H4 (cell line): Measurements from ENCODE around the gene ACTN4. TPM values are rescaled to one million over a fixed set of nuclear protein-coding genes. Genes with fewer than 3 reads are reported as not detected.

ENCODE experiments used
- DNase-seq: peaks from one replicate; pipeline ENCODE4 v3.0.0-alpha.2; 2015; ENCODE audit warnings: low spot score
- total RNA-seq: library from RNA; depleted of rRNA; stranded (reverse); fragments of >200 nt; shearing (Covaris generic); gene quantifications from 2 replicates; pipeline ENCODE4 v1.2.3, GENCODE V29; 2014

ACTN4 gene
- total RNA-seq, 1 experiment from 2014 or later = 262 TPM

DNA sequence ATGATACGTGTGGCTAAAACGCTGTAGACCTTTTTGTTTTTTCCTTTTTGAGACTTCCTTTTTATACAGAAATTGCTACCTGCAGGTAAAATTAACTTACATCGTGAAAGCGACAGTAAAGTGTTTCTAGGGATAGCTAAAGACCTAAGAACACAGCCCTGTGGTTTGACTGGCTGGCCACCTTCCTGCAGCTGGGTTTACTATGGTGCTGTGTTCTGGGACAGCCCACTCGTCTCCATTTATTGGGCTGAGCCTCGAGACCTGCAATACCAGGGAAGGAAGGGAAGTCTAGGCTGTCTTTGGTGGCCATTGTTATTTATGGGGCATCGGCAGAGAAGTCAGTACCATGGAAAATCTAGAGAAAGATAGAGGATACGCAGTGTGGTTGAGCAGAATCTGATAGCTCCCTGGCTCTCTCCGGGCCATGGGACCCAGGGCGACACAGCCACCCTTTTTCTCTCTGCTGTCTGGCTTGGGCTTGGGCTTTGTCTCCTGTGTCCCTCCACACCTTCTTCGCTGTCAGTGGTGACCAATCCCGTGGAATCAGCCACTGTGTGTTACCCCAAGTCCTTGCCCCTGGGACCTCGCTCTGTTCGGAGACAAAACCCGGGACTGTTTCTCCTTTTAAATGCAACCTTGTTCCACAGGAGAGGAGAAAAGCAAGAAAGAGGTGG lies 30.9 kb downstream of the ACTN4 start:
- DNase-seq = no peak

GRCh38 chr19:38678891-38679494 lies 31.5 kb downstream of the ACTN4 start:
- no peak for DNase-seq

- DNase-seq = no peak
These were observed 32.4 kb downstream of the ACTN4 start for GRCh38 chr19:38679839-38680238.

GRCh38 chr19:38682195-38682867 lies 34.9 kb downstream of the ACTN4 start:
- no peak for DNase-seq

DNA sequence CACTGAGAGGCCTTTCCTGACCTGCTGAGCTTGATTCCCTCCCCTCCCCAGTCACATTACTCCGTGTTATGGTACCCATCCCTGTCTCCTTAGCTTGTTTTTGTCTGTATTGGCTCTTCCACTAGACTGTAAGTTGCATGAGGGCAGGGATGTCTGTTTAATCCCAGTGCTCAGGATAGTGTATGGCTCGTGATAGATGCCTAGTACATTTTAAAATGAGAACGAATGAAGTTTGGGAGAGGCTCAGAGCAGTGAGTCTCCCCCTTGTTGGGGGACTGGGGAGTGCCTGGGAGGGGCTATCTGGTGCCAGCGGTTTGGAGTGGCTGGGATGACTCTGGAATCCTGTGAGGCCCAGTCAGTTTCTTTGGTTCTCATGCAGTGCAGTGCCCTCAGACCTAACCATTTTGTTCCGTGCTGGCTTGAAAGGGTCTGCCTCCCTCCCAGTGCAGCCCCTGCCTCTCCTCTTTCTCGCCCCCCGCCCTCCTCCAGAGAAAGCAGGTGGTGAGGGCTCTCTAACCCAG lies 35.5 kb downstream of the ACTN4 start:
- DNase-seq = no peak

DNA sequence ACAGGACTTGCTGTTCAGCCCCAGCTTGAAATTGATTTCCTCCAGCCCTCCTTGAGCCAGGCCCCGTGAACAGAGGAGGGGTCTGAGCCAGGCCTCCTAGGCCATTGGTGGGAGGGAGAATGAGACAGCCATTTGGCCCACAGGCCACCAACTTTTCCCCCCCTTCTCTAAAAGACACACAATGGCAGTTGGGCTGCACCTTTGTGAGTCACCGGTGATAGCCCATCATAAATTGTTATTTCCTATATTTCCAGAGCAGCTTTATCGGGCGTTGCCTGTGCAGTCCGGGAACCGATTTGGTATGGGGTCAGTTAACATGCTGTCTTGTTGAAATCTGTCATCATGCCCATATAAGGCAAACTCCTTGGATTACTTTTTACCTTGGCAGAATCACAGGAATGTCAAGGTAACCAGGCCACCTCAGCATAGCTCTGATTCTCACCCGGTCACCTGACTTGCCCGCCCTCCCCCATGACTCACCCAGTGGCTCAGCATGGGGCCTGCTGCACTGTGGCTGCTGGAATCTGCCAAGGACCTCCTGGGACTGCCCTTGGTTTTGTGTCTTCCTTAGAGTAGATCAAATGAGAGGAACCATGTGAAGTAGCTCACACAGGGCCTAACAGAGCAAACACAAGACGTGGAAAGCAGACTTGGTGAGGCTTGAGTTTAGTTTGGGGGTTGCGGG lies 36.1 kb downstream of the ACTN4 start:
- DNase-seq = peak; percentile 100

DNA sequence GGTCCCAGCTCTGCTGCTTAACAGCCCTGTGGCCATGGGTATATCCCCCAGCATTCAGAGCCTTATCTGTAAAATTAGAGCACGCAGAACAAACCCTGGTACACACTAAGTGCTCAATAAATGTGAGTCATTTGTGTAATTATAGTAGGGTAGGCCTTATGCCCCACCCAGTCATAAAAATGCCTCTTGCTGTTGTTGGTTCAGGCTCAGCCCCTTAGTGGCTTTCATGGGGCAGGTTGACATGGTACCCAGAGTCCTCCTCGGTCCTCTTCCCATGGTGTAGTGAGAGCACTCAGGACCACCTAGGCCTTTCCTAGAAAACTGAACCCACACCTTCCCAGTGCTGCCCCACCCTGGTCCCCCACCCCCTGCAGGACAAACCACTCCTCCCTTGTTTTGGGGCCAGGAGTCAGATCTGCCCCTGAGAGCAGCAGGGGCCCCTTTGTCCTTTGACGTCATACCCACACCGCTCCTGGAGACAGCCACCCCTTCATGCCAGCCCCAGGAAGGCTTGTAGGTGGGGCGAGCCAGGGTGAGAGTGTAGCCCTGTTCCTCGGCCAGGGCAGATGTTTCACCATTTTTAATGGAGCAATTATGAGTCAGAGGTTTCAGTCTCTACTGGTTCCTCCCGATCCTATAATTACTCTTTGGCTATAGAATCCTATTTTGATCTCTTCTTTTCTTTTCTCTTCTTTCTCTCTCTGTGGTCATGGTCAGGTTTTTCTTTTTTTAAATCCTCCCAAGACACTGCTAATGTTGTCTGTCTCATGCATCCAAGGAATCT lies 36.8 kb downstream of the ACTN4 start:
- peak; percentile 100 for DNase-seq

- no peak for DNase-seq
These were observed 37.6 kb downstream of the ACTN4 start for GRCh38 chr19:38684862-38685665.

- peak; percentile 89 for DNase-seq
These were observed 38.4 kb downstream of the ACTN4 start for GRCh38 chr19:38685666-38686529.

GRCh38 chr19:38686530-38686888 lies 39.1 kb downstream of the ACTN4 start:
- DNase-seq = no peak

DNA sequence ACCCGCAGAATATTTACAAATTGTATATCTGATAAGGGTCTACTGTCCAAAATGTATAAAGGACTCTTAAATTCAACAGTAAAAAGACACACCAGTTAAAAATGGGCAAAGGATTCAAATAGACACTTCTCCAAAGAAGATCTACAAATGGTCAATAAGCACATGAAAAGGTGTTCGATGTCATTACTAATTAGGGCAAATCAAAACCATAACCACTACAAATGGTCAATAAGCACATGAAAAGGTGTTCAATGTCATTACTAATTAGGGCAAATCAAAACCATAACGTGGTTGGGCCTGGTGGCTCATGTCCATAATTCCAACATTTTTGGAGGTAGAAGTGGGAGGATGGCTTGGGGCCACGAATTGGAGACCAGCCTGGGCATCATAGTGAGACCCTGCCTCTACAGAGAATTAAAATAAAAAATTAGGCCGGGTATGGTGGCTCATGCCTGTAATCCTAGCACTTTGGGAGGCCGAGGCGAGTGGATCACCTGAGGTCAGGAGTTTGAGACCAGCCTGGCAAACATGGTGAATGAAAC lies 40.5 kb downstream of the ACTN4 start:
- no peak for DNase-seq

- no peak for DNase-seq
These were observed 42.7 kb downstream of the ACTN4 start for GRCh38 chr19:38690146-38690545.

GRCh38 chr19:38690832-38691231 lies 43.4 kb downstream of the ACTN4 start:
- no peak for DNase-seq

DNA sequence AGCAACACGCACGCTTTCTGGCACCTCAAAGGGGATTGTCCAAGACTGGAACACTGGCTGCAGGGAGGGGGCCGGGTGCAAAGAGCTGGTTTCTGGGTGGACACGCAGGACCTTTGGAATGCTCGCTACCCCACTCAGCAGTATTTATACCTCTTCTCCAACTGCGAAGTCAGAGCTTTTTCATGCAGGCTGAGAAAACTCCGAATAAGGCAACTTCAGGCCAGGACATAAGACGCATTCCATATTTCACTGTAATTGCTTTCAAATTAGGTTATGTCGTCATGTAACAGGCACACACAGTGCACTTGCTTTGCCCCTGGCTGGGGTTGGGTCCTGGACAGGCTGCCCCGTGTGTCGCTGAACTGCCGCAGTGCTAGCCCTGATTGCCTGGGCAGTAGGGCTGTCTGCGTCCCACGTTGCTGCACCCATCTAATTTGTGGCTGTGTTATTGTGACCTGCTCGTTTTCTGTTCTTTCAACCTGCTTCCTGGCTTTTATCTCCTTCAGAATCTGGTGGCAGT lies 44.5 kb downstream of the ACTN4 start:
- peak; percentile 94 for DNase-seq

GRCh38 chr19:38692458-38693379 lies 45.3 kb downstream of the ACTN4 start:
- no peak for DNase-seq

DNA sequence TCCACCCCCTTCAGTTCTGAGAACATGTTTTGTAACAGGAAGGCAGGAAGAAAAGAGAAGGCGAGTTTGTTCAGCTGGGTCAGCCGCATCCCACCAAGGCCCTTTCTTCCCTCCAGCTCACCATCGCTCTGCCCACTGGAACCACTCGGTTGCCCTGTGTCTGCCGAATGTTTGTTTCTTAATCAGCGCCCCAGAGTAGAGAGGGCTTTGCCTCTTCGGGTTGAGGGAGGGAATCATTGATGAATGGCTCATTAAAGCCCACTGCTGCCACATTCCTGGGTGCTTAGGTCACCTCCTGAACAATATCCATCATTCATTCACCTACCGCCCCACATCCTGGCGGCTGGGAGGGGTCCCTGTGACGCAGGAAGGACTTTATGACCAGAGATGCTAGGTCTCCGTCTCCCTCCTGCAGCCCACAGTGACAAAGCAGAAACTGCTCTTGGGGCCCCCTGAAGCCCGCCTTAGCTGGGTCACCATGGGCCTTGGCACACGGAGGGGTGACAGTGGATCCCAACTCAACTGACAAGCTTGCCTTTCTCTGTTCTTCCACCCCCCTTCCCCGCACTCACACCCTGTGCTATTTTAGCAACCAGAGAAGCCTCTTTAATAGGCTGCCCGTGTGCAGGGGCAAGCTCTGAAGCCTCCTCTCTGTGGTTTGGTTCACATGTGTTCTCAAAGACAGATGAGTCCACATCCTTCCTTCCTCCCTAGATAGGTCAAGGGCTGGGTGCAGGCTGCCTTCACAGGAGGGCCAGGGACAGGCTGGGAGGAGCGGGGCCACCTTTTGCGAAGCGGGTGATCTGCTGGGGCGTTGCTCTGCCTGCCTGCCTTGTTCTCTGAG lies 46.2 kb downstream of the ACTN4 start:
- DNase-seq = peak; percentile 98

DNA sequence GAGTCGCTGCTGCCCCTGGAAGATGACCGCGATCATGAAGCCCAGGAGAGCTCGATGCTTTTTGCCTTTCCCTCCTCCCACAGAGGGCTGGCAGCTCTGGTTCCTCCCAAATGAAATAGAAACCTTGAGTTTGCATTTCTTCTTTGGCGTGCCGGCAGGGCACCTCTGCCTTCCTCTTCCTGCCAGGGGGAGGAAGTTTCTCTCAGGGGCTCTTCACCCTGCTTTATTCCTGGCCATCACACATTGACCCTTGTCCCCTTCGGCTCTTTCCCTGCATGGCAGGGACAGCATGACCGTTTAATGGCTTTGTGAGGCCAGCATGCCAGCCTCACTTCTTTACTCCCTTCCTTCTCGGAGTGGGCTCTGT lies 47.9 kb downstream of the ACTN4 start:
- no peak for DNase-seq
